HepG2 (cell line): ENCODE measurements around the gene LAMC3. TPM values are rescaled to one million over a fixed set of nuclear protein-coding genes. Genes with fewer than 3 reads are reported as not detected.
A peak's percentile ranks its signal among the peaks of the same experiment; 100 is the strongest.

Source experiments
- AGO2 ChIP-seq: fragments of 200-400 bp; formaldehyde crosslinking; optimal IDR thresholded peaks from 2 replicates; pipeline ENCODE3; 2017; ENCODE audit warnings: mild to moderate bottlenecking, low read depth, low read length, moderate library complexity
- ATF6 ChIP-seq: sonication (generic); formaldehyde crosslinking; conservative IDR thresholded peaks from 2 replicates; pipeline ENCODE4 v1.4.0; 2020; ENCODE audit warnings: missing genetic modification reagents
- CENPBD1 ChIP-seq: sonication (generic); formaldehyde crosslinking; IDR thresholded peaks from 2 replicates; pipeline ENCODE4 v1.8.0; 2022; ENCODE audit warnings: missing genetic modification reagents, low read depth, mild to moderate bottlenecking, borderline replicate concordance
- DPF2 ChIP-seq: sonication (generic); formaldehyde crosslinking; IDR thresholded peaks from 2 replicates; pipeline ENCODE4 v1.4.0; 2020; ENCODE audit warnings: mild to moderate bottlenecking, low read depth, missing genetic modification reagents, borderline replicate concordance
- ETV6 ChIP-seq: sonication (generic); formaldehyde crosslinking; conservative IDR thresholded peaks from 2 replicates; pipeline ENCODE4 v1.4.0; 2020; ENCODE audit warnings: missing genetic modification reagents
- HOMEZ ChIP-seq: IDR thresholded peaks from 2 replicates; pipeline ENCODE4 v1.6.1; 2016; ENCODE audit warnings: low read depth
- HOXD1 ChIP-seq: sonication (generic); formaldehyde crosslinking; IDR thresholded peaks from 2 replicates; pipeline ENCODE4 v1.5.0; 2020; ENCODE audit warnings: missing genetic modification reagents
- KDM6A ChIP-seq: IDR thresholded peaks from 2 replicates; pipeline ENCODE4 v1.6.1; 2016; ENCODE audit warnings: low read depth
- KMT2B ChIP-seq: IDR thresholded peaks from 2 replicates; pipeline ENCODE4 v1.6.1; 2016; ENCODE audit warnings: missing genetic modification reagents, missing compliant biosample characterization
- LBX2 ChIP-seq: sonication (generic); formaldehyde crosslinking; IDR thresholded peaks from 2 replicates; pipeline ENCODE4 v1.5.0; 2020; ENCODE audit warnings: missing genetic modification reagents, mild to moderate bottlenecking, borderline replicate concordance
- PAXIP1 ChIP-seq: sonication (generic); formaldehyde crosslinking; conservative IDR thresholded peaks from 2 replicates; pipeline ENCODE4 v1.4.0; 2020; ENCODE audit warnings: mild to moderate bottlenecking, missing genetic modification reagents, moderate library complexity
- RNF219 ChIP-seq: sonication (generic); formaldehyde crosslinking; IDR thresholded peaks from 2 replicates; pipeline ENCODE4 v1.5.0; 2020; ENCODE audit warnings: mild to moderate bottlenecking, missing genetic modification reagents
- ZBTB49 ChIP-seq: sonication (generic); formaldehyde crosslinking; IDR thresholded peaks from 2 replicates; pipeline ENCODE4 v1.4.0; 2020; ENCODE audit warnings: missing genetic modification reagents, borderline replicate concordance
- ZNF335 ChIP-seq: sonication (generic); formaldehyde crosslinking; IDR thresholded peaks from 2 replicates; pipeline ENCODE4 v1.4.0; 2020; ENCODE audit warnings: missing genetic modification reagents
- ZNF484 ChIP-seq: sonication (generic); formaldehyde crosslinking; IDR thresholded peaks from 2 replicates; pipeline ENCODE4 v1.5.1; 2020; ENCODE audit warnings: mild to moderate bottlenecking, low read depth, missing genetic modification reagents, borderline replicate concordance
- polyA plus RNA-seq, 8 experiments: library from polyadenylated mRNA; depleted of rRNA in 3 of 8; stranded (reverse) in 7 of 8; unstranded in 1 of 8; fragments of >200 nt; fragmentation: Illumina TruSeq in 4 of 8; extraction: Trizol in 4 of 8; gene quantifications; 2 replicates each; pipeline versions ENCODE4 v1.2.1 to v1.2.3, GENCODE V29; 2011 to 2016; ENCODE audit warnings: low read depth in 4 of 8, missing spikeins in 1 of 8, mixed read lengths in 1 of 8; ENCODE audit not compliant: insufficient read depth in 1 of 8
- total RNA-seq, 5 experiments: library from RNA; depleted of rRNA; stranded (reverse); fragments of >200 nt; fragmentation: Illumina TruSeq; extraction: Trizol; gene quantifications; 2 replicates each; pipeline ENCODE4 v1.2.3, GENCODE V29; 2016; ENCODE audit warnings: low read depth in 1 of 5

LAMC3 gene
- total and polyA plus RNA-seq, 2 of the 13 experiments (the other 11 are each of a cell fraction or from before 2014, with no cell fraction given) = 0.07 to 0.57 TPM

- TF ChIP-seq KMT2B (CRISPR knock-in tag) (peak; percentile 98), CENPBD1 (CRISPR knock-in tag) (no peak), ETV6 (CRISPR knock-in tag) (no peak; the same call in none of the 2 replicates), ATF6 (CRISPR knock-in tag) (0 out of 2 replicates have a peak, but pooled peaks have one; percentile 30), KDM6A (CRISPR knock-in tag) (no peak), PAXIP1 (CRISPR knock-in tag) (no peak), LBX2 (CRISPR knock-in tag) (no peak; the same call in 1 of the 2 replicates), HOMEZ (no peak), DPF2 (CRISPR knock-in tag) (no peak), ZNF484 (CRISPR knock-in tag) (no peak), ZBTB49 (CRISPR knock-in tag) (0 out of 2 replicates have a peak, but pooled peaks have one; percentile 35), HOXD1 (CRISPR knock-in tag) (no peak), AGO2 (peak; percentile 68), ZNF335 (CRISPR knock-in tag) (peak; percentile 69; the same call in 1 of the 2 replicates), RNF219 (CRISPR knock-in tag) (no peak)
Observed at GRCh38 chr9:131125288-131126058, 116.5 kb downstream of the LAMC3 start, which contains the start of gene NUP214 (continued).
